PC-9 (cell line): ENCODE measurements around the gene TRIM26. TPM values are rescaled to one million over a fixed set of nuclear protein-coding genes. Genes with fewer than 3 reads are reported as not detected.
A peak's percentile ranks its signal among the peaks of the same experiment; 100 is the strongest.
"Not testable (repeated sequence)": the region's sequence is repeated elsewhere in the genome, so short reads cannot be mapped to it uniquely, and the experiment has no call there.

Experiments used
- BruUV-seq: library from RNA; stranded (reverse); fragments of 400-500 nt; replicated peaks from 2 replicates; lab custom pipeline; 2021; lab: Mats Ljungman, UMichigan
- CTCF ChIA-PET: fragments of 300-600 bp; sonication (Branson Sonifier 250); formaldehyde crosslinking; loops from one replicate; lab custom pipeline; 2022; ENCODE audit warnings: antibody characterized with exemption; lab: Charles Lee
- POLR2A ChIA-PET: fragments of 300-600 bp; sonication (Branson Sonifier 250); formaldehyde crosslinking; loops from one replicate; lab custom pipeline; 2022; ENCODE audit warnings: antibody characterized with exemption; ENCODE audit not compliant: unreplicated experiment; lab: Charles Lee
- DNase-seq, 2 experiments: peaks; one replicate each; pipeline versions ENCODE4 v3.0.0 to v3.0.0-alpha.2; 2015 to 2022; ENCODE audit warnings: mixed read lengths in 1 of 2
- H2AFZ ChIP-seq: fragments of 200-600 bp; sonication (generic); 2 replicates; pipeline ENCODE4 v1.8.1; 2017; ENCODE audit warnings: antibody characterized with exemption
- H3F3A ChIP-seq: fragments of 200-600 bp; sonication (generic); 2 replicates; pipeline ENCODE4 v1.8.1; 2017; ENCODE audit warnings: antibody characterized with exemption, mild to moderate bottlenecking, low read depth; ENCODE audit not compliant: insufficient read depth
- H3K27ac ChIP-seq: fragments of 200-600 bp; sonication (generic); 2 replicates; pipeline ENCODE4 v1.6.1; 2016; ENCODE audit warnings: mixed run types
- H3K27me3 ChIP-seq: fragments of 200-600 bp; sonication (generic); 2 replicates; pipeline ENCODE4 v1.6.1; 2016; ENCODE audit warnings: low read depth, mixed run types; ENCODE audit not compliant: insufficient read depth
- H3K36me3 ChIP-seq: fragments of 200-600 bp; sonication (generic); 2 replicates; pipeline ENCODE4 v1.6.1; 2016; ENCODE audit warnings: low read depth, mixed run types
- H3K4me1 ChIP-seq: fragments of 200-600 bp; sonication (generic); replicated peaks from 2 replicates; pipeline ENCODE4 v1.6.1; 2016; ENCODE audit warnings: mixed run types; ENCODE audit not compliant: insufficient read depth
- H3K4me2 ChIP-seq: fragments of 200-600 bp; sonication (generic); 2 replicates; pipeline ENCODE4 v1.6.1; 2017; ENCODE audit warnings: mixed run types
- H3K4me3 ChIP-seq: fragments of 200-600 bp; sonication (generic); 2 replicates; pipeline ENCODE4 v1.6.1; 2016; ENCODE audit warnings: mixed run types
- H3K79me2 ChIP-seq: fragments of 200-600 bp; sonication (generic); 2 replicates; pipeline ENCODE4 v1.6.1; 2017; ENCODE audit warnings: low read depth, mixed run types
- H3K9me2 ChIP-seq: fragments of 200-600 bp; sonication (generic); 2 replicates; pipeline ENCODE4 v1.8.1; 2017; ENCODE audit warnings: mild to moderate bottlenecking; ENCODE audit not compliant: insufficient read depth
- H3K9me3 ChIP-seq: fragments of 200-600 bp; sonication (generic); 2 replicates; pipeline ENCODE4 v1.8.1; 2016; ENCODE audit warnings: low read depth; ENCODE audit not compliant: insufficient read depth
- H4K20me1 ChIP-seq: fragments of 200-600 bp; sonication (generic); 2 replicates; pipeline ENCODE4 v1.8.1; 2017; ENCODE audit not compliant: insufficient read depth
- EZH2 ChIP-seq: fragments of 200-600 bp; sonication (generic); IDR thresholded peaks from 2 replicates; pipeline ENCODE4 v1.8.0; 2017; ENCODE audit warnings: antibody characterized with exemption, low read depth
- intact Hi-C: fragments of 100-400 bp; cut with micrococcal nuclease; formaldehyde crosslinking; loops from one replicate; pipeline ENCODE4 v1.10.0; 2022; ENCODE audit not compliant: unreplicated experiment
- total RNA-seq: library from RNA; stranded (reverse); gene quantifications from 2 replicates; pipeline ENCODE4 v1.2.3, GENCODE V29; 2021
- TF ChIP-seq, protein P1 (sequence below): fragments of 200-600 bp; sonication (generic); conservative IDR thresholded peaks from 2 replicates; pipeline ENCODE4 v1.6.1; 2017; ENCODE audit warnings: mixed run types, antibody characterized with exemption, mild to moderate bottlenecking, moderate library complexity

The TRIM26 gene
- total RNA-seq, 1 experiment from 2014 or later = 53.9 TPM

GRCh38 chr6:30227763-30228487 lies 14.7 kb upstream of the TRIM26 start:
- ChIA-PET POLR2A (no interaction called here), CTCF (no interaction called here)
- intact Hi-C loops = no loop called here
- DNase-seq = no peak
- Histone ChIP-seq H3K4me1 (no peaks in the 10 kb centered on the region), H3K9me3 (peaks cover 8% of the 10 kb centered on the region), H4K20me1 (no peaks in the 10 kb centered on the region; the same call in 1 of the 2 replicates), H3F3A (no peaks in the 10 kb centered on the region), H3K27me3 (peaks cover 19% of the 10 kb centered on the region; the same call in 1 of the 2 replicates), H3K9me2 (no peaks in the 10 kb centered on the region), H3K27ac (no peak overlapping the region), H3K36me3 (no peaks in the 10 kb centered on the region), H3K4me2 (peak overlapping the region; percentile 20; the same call in 1 of the 2 replicates), H3K4me3 (no peak overlapping the region), H3K79me2 (no peaks in the 10 kb centered on the region), H2AFZ (no peak overlapping the region)
- TF ChIP-seq, protein P1, sequence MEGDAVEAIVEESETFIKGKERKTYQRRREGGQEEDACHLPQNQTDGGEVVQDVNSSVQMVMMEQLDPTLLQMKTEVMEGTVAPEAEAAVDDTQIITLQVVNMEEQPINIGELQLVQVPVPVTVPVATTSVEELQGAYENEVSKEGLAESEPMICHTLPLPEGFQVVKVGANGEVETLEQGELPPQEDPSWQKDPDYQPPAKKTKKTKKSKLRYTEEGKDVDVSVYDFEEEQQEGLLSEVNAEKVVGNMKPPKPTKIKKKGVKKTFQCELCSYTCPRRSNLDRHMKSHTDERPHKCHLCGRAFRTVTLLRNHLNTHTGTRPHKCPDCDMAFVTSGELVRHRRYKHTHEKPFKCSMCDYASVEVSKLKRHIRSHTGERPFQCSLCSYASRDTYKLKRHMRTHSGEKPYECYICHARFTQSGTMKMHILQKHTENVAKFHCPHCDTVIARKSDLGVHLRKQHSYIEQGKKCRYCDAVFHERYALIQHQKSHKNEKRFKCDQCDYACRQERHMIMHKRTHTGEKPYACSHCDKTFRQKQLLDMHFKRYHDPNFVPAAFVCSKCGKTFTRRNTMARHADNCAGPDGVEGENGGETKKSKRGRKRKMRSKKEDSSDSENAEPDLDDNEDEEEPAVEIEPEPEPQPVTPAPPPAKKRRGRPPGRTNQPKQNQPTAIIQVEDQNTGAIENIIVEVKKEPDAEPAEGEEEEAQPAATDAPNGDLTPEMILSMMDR = no peak
- no peak for TF ChIP-seq EZH2
- no TSS peak for BruUV-seq

GRCh38 chr6:30227242-30227722 lies 14.1 kb upstream of the TRIM26 start:
- intact Hi-C loops = no loop called here
- TF ChIP-seq EZH2 = no peak
- TF ChIP-seq, protein P1 = no peak
- DNase-seq = no peak
- BruUV-seq = no TSS peak
- Histone ChIP-seq H3K27ac (no peak overlapping the region), H2AFZ (no peak overlapping the region), H3K4me2 (peak overlapping the region; percentile 20; the same call in 1 of the 2 replicates), H3K9me2 (no peaks in the 10 kb centered on the region), H4K20me1 (no peaks in the 10 kb centered on the region; the same call in 1 of the 2 replicates), H3K4me3 (no peak overlapping the region), H3K27me3 (peaks cover 16% of the 10 kb centered on the region; the same call in 1 of the 2 replicates), H3F3A (no peaks in the 10 kb centered on the region), H3K36me3 (no peaks in the 10 kb centered on the region), H3K9me3 (peaks cover 8% of the 10 kb centered on the region), H3K4me1 (no peaks in the 10 kb centered on the region), H3K79me2 (no peaks in the 10 kb centered on the region)
- ChIA-PET POLR2A (no interaction called here), CTCF (no interaction called here)

- H3K27ac ChIP-seq = no peak overlapping the region
- H3K4me1 ChIP-seq = no peaks in the 10 kb centered on the region
- no peaks in the 10 kb centered on the region; the same call in 1 of the 2 replicates for H4K20me1 ChIP-seq
- intact Hi-C loops = no loop called here
- H3K9me3 ChIP-seq = peaks cover 8% of the 10 kb centered on the region
- no peak for TF ChIP-seq EZH2
- TF ChIP-seq, protein P1 = no peak
- no peaks in the 10 kb centered on the region for H3K79me2 ChIP-seq
- no TSS peak for BruUV-seq
- H2AFZ ChIP-seq = no peak overlapping the region
- H3K4me3 ChIP-seq = no peak overlapping the region
- H3K36me3 ChIP-seq = no peaks in the 10 kb centered on the region
- ChIA-PET CTCF (no interaction called here), POLR2A (no interaction called here)
- H3F3A ChIP-seq = no peaks in the 10 kb centered on the region
- no peak for DNase-seq
- no peak overlapping the region for H3K4me2 ChIP-seq
- H3K9me2 ChIP-seq = no peaks in the 10 kb centered on the region
- H3K27me3 ChIP-seq = no peaks in the 10 kb centered on the region
Observed at GRCh38 chr6:30223339-30223738, 10.1 kb upstream of the TRIM26 start.

- H3K4me1 ChIP-seq, H3K4me2 ChIP-seq, H3F3A ChIP-seq, H3K27me3 ChIP-seq, H2AFZ ChIP-seq, POLR2A ChIA-PET, H3K36me3 ChIP-seq, H3K27ac ChIP-seq, CTCF ChIA-PET, BruUV-seq, H3K9me3 ChIP-seq, H3K4me3 ChIP-seq, H3K9me2 ChIP-seq, DNase-seq, intact Hi-C loops, H3K79me2 ChIP-seq, H4K20me1 ChIP-seq: not testable (repeated sequence)
Observed at GRCh38 chr6:30221956-30222355, 8.8 kb upstream of the TRIM26 start.

DNA sequence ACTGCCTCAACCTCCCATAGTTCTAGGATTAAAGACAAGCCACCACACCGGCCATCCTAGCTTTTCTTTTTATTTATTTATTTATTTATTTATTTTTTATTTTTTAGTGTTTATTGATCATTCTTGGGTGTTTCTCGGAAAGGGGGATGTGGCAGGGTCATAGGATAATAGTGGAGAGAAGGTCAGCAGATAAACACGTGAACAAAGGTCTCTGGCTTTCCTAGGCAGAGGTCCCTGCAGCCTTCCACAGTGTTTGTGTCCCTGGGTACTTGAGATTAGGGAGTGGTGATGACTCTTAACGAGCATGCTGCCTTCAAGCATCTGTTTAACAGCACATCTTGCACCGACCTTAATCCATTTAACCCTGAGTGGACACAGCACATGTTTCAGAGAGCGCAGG lies 8.2 kb upstream of the TRIM26 start:
- H3K4me2 ChIP-seq, H3K9me2 ChIP-seq, H3K36me3 ChIP-seq, BruUV-seq, DNase-seq, H2AFZ ChIP-seq, intact Hi-C loops, POLR2A ChIA-PET, H3K4me1 ChIP-seq, H3F3A ChIP-seq, H3K79me2 ChIP-seq, CTCF ChIA-PET, H3K9me3 ChIP-seq, H3K4me3 ChIP-seq, H4K20me1 ChIP-seq, H3K27ac ChIP-seq, H3K27me3 ChIP-seq: not testable (repeated sequence)
